HL-60 (cell line): ENCODE results near the gene MAN2B2.
A peak's percentile ranks its signal among the peaks of the same experiment; 100 is the strongest.

Experiments used
- DNase-seq, 2 experiments: peaks; one replicate each; pipeline ENCODE4 v3.0.0-alpha.2; 2010 to 2020; ENCODE audit warnings: low read depth in 1 of 2, low spot score in 1 of 2
- H3K27ac ChIP-seq: fragments of 250-450 bp; sonication (Bioruptor Pico); replicated peaks from 2 replicates; pipeline ENCODE4 v1.5.1; 2020; ENCODE audit warnings: mild to moderate bottlenecking, moderate library complexity
- H3K27me3 ChIP-seq: fragments of 250-450 bp; sonication (Bioruptor Pico); 2 replicates; pipeline ENCODE4 v1.5.1; 2021; ENCODE audit warnings: mild to moderate bottlenecking, moderate library complexity; ENCODE audit not compliant: insufficient read depth, poor library complexity, severe bottlenecking
- H3K4me3 ChIP-seq: replicated peaks from 2 replicates; pipeline ENCODE4 v1.5.1; 2011; ENCODE audit warnings: mild to moderate bottlenecking, control low read depth, low read length; ENCODE audit not compliant: insufficient read depth
- CTCF ChIP-seq: IDR thresholded peaks from one replicate; pipeline ENCODE4 v1.5.1; 2011; ENCODE audit warnings: low read length, control low read depth, inconsistent platforms; ENCODE audit not compliant: insufficient read depth
- GABPA ChIP-seq: IDR thresholded peaks from 2 replicates; pipeline ENCODE4 v1.6.1; 2012; ENCODE audit warnings: low read depth
- POLR2AphosphoS5 ChIP-seq: IDR thresholded peaks from 2 replicates; pipeline ENCODE4 v1.6.1; 2012; ENCODE audit warnings: low read depth
- REST ChIP-seq: IDR thresholded peaks from 2 replicates; pipeline ENCODE4 v1.6.1; 2012; ENCODE audit warnings: low read depth; ENCODE audit not compliant: insufficient replicate concordance
- SPI1 ChIP-seq: IDR thresholded peaks from 2 replicates; pipeline ENCODE4 v1.6.1; 2012; ENCODE audit warnings: low read depth, mild to moderate bottlenecking, borderline replicate concordance

The MAN2B2 gene

GRCh38 chr4:6591781-6592180 is 16.8 kb downstream of the MAN2B2 start:
- Histone ChIP-seq H3K27me3 (no peaks in the 10 kb centered on the region), H3K27ac (no peak overlapping the region), H3K4me3 (no peak overlapping the region)
- peak in 1 of 2 experiments; percentile 9 for DNase-seq
- TF ChIP-seq POLR2AphosphoS5 (no peak), REST (no peak), CTCF (no peak), SPI1 (no peak), GABPA (no peak)

GRCh38 chr4:6592804-6593563 is 18.0 kb downstream of the MAN2B2 start:
- no peak overlapping the region for H3K27ac ChIP-seq
- no peak overlapping the region for H3K4me3 ChIP-seq
- no peak for DNase-seq

More at GRCh38 chr4:6592804-6593563, 18.0 kb downstream of the MAN2B2 start:
- TF ChIP-seq POLR2AphosphoS5 (no peak), CTCF (no peak), REST (no peak), SPI1 (no peak), GABPA (no peak)
- no peaks in the 10 kb centered on the region for H3K27me3 ChIP-seq
